A673 (cell line): ENCODE data around the gene MLANA. TPM values are rescaled to one million over a fixed set of nuclear protein-coding genes. Genes with fewer than 3 reads are reported as not detected.

Experiments used
- BruUV-seq: library from RNA; stranded (reverse); fragments of 400-500 nt; replicated peaks from 2 replicates; lab custom pipeline; 2021; lab: Mats Ljungman, UMichigan
- CTCF ChIA-PET: fragments of 300-600 bp; sonication (Branson Sonifier 250); formaldehyde crosslinking; loops from one replicate; lab custom pipeline; 2022; ENCODE audit warnings: antibody characterized with exemption; lab: Charles Lee
- POLR2A ChIA-PET: fragments of 300-600 bp; sonication (Branson Sonifier 250); formaldehyde crosslinking; loops from one replicate; lab custom pipeline; 2022; ENCODE audit warnings: antibody characterized with exemption; ENCODE audit not compliant: low non-redundant PET; lab: Charles Lee
- DNase-seq: peaks from one replicate; pipeline ENCODE4 v3.0.0-alpha.2; 2015; ENCODE audit warnings: low spot score
- H3K27ac ChIP-seq: fragments of 200-600 bp; sonication (generic); 2 replicates; pipeline ENCODE4 v1.5.1; 2016; ENCODE audit warnings: mixed run types, low read depth, mild to moderate bottlenecking, mixed read lengths, antibody characterized with exemption, low read length; ENCODE audit not compliant: poor library complexity, severe bottlenecking
- H3K27me3 ChIP-seq: fragments of 200-600 bp; sonication (generic); replicated peaks from 2 replicates; pipeline ENCODE4 v1.6.1; 2017; ENCODE audit warnings: mixed run types, low read depth, mild to moderate bottlenecking, mixed read lengths, antibody characterized with exemption, low read length; ENCODE audit not compliant: insufficient read depth, poor library complexity
- H3K36me3 ChIP-seq: fragments of 200-600 bp; sonication (generic); 2 replicates; pipeline ENCODE4 v1.6.1; 2016; ENCODE audit warnings: mixed run types, mild to moderate bottlenecking, mixed read lengths, antibody characterized with exemption, low read length; ENCODE audit not compliant: insufficient read depth, poor library complexity, severe bottlenecking
- H3K4me1 ChIP-seq: fragments of 200-600 bp; sonication (generic); 2 replicates; pipeline ENCODE4 v1.6.1; 2017; ENCODE audit warnings: mixed run types, mild to moderate bottlenecking, mixed read lengths, antibody characterized with exemption, low read length; ENCODE audit not compliant: insufficient read depth, poor library complexity, severe bottlenecking
- H3K4me3 ChIP-seq: fragments of 200-600 bp; sonication (generic); 2 replicates; pipeline ENCODE4 v1.5.1; 2016; ENCODE audit warnings: low read depth, mixed run types, mild to moderate bottlenecking, mixed read lengths, low read length; ENCODE audit not compliant: poor library complexity, severe bottlenecking
- H3K9me3 ChIP-seq: fragments of 200-600 bp; sonication (generic); 2 replicates; pipeline ENCODE4 v1.6.1; 2016; ENCODE audit warnings: mixed run types, low read depth, mild to moderate bottlenecking, mixed read lengths, antibody characterized with exemption, low read length; ENCODE audit not compliant: poor library complexity, severe bottlenecking
- EZH2 ChIP-seq: fragments of 200-600 bp; sonication (generic); IDR thresholded peaks from 2 replicates; pipeline ENCODE4 v1.6.1; 2017; ENCODE audit warnings: borderline replicate concordance, low read depth, mild to moderate bottlenecking, mixed read lengths, antibody characterized with exemption, low read length; ENCODE audit not compliant: poor library complexity, severe bottlenecking
- intact Hi-C: fragments of 100-400 bp; cut with micrococcal nuclease; formaldehyde crosslinking; loops from one replicate; pipeline ENCODE4 v1.10.0; 2022; ENCODE audit not compliant: unreplicated experiment
- total RNA-seq: library from RNA; stranded (reverse); gene quantifications from 2 replicates; pipeline ENCODE4 v1.2.3, GENCODE V29; 2021
- TF ChIP-seq, protein P1 (sequence below): fragments of 300-800, 200-600 bp; sonication (generic); conservative IDR thresholded peaks from 2 replicates; pipeline ENCODE4 v1.5.1; 2017; ENCODE audit warnings: low read depth, mild to moderate bottlenecking, antibody characterized with exemption, low read length, moderate library complexity, mixed read lengths

MLANA gene
- total RNA-seq, 1 experiment from 2014 or later = not detected

DNA sequence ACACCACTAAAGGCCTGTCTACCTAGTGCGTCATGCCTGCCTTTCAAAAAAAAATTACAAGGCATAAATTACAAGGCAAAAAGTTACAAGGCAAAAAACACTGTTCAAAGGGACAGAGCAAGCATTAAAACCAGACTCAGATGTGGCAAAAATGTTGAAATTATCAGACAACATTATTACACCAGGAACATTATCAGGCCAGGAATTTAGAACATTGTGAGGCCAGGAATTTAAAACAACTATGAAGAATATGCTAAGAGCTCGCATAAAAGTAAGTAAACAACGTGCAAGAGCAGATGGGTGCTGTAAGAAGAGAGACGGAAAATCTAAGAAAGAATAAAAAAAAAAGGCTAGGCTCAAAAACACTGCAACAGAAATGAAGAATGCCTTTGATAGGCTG lies 18.2 kb upstream of the MLANA start:
- Histone ChIP-seq H3K27ac (no peak overlapping the region), H3K27me3 (no peaks in the 10 kb centered on the region), H3K36me3 (no peaks in the 10 kb centered on the region), H3K4me1 (no peaks in the 10 kb centered on the region), H3K9me3 (no peaks in the 10 kb centered on the region), H3K4me3 (no peak overlapping the region)
- intact Hi-C loops = no loop called here
- ChIA-PET POLR2A (no interaction called here), CTCF (interaction anchor here (0.6 kb wide), 1 partner anchor 394 kb away, joined by 3 read pairs; no protein-coding TSS in a partner anchor)
- BruUV-seq = no TSS peak
- TF ChIP-seq EZH2 = no peak
- TF ChIP-seq, protein P1, sequence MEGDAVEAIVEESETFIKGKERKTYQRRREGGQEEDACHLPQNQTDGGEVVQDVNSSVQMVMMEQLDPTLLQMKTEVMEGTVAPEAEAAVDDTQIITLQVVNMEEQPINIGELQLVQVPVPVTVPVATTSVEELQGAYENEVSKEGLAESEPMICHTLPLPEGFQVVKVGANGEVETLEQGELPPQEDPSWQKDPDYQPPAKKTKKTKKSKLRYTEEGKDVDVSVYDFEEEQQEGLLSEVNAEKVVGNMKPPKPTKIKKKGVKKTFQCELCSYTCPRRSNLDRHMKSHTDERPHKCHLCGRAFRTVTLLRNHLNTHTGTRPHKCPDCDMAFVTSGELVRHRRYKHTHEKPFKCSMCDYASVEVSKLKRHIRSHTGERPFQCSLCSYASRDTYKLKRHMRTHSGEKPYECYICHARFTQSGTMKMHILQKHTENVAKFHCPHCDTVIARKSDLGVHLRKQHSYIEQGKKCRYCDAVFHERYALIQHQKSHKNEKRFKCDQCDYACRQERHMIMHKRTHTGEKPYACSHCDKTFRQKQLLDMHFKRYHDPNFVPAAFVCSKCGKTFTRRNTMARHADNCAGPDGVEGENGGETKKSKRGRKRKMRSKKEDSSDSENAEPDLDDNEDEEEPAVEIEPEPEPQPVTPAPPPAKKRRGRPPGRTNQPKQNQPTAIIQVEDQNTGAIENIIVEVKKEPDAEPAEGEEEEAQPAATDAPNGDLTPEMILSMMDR = no peak
- no peak for DNase-seq

- intact Hi-C loops = no loop called here
- TF ChIP-seq, protein P1 = no peak
- no peak for TF ChIP-seq EZH2
- no TSS peak for BruUV-seq
- H3K36me3 ChIP-seq = no peaks in the 10 kb centered on the region
- H3K27ac ChIP-seq = no peak overlapping the region
- no peak overlapping the region for H3K4me3 ChIP-seq
- no peak for DNase-seq
- ChIA-PET CTCF (no interaction called here), POLR2A (no interaction called here)
- H3K9me3 ChIP-seq = no peaks in the 10 kb centered on the region
- H3K4me1 ChIP-seq = no peaks in the 10 kb centered on the region
- no peaks in the 10 kb centered on the region for H3K27me3 ChIP-seq
Measured at GRCh38 chr9:5873439-5873838, 17.2 kb upstream of the MLANA start.

DNA sequence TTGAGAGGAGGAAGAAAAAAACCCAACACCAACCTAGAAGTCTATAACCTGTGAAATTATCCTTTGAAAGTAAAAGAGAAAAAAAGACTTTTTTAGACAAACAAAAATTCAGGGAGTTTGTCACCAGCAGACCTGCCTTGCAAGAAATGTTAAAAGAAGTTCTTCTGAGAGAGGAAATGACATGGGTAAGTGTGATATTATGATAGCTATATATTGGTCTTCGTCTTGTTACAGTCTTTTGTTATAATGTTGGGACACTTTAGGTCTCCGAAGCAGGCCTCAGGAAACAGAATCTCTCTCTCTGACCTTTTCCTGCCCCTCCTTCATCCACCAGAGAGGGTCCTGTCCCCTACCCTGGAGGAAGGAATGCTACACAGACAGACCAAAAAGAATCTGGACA lies 16.6 kb upstream of the MLANA start:
- H3K27me3 ChIP-seq = no peaks in the 10 kb centered on the region
- no peak for TF ChIP-seq EZH2
- TF ChIP-seq, protein P1 = no peak
- no TSS peak for BruUV-seq
- intact Hi-C loops = no loop called here
- POLR2A ChIA-PET = no interaction called here
- no peaks in the 10 kb centered on the region for H3K4me1 ChIP-seq
- H3K9me3 ChIP-seq = no peaks in the 10 kb centered on the region
- CTCF ChIA-PET = no interaction called here
- no peak overlapping the region for H3K4me3 ChIP-seq
- H3K27ac ChIP-seq = no peak overlapping the region
- H3K36me3 ChIP-seq = no peaks in the 10 kb centered on the region
- no peak for DNase-seq
